Erythroblast (primary cell): ENCODE data around the gene PIP5K1B.

ENCODE experiments used
- GATA1 ChIP-seq: IDR thresholded peaks from 2 replicates; pipeline ENCODE4 v1.6.1; 2011; ENCODE audit warnings: low read depth, mild to moderate bottlenecking, control low read depth, low read length, moderate library complexity
- POLR2A ChIP-seq: IDR thresholded peaks from 2 replicates; pipeline ENCODE4 v1.6.1; 2011; ENCODE audit warnings: mild to moderate bottlenecking, low read length

GRCh38 chr9:68913054-68913453 lies 208.0 kb downstream of the PIP5K1B start:
- TF ChIP-seq POLR2A (no peak), GATA1 (no peak)
